Colonic mucosa (tissue), 4 donors: ENCODE results near the gene ERICH3. TPM values are rescaled to one million over a fixed set of nuclear protein-coding genes. Genes with fewer than 3 reads are reported as not detected.
"Not testable (repeated sequence)": the region's sequence is repeated elsewhere in the genome, so short reads cannot be mapped to it uniquely, and the experiment has no call there.

Source experiments
- DNase-seq: peaks from one replicate; pipeline ENCODE4 v3.0.0-alpha.2; 2020
- H3K27ac ChIP-seq: fragments of 200-600 bp; one replicate; pipeline ENCODE4 v1.8.0; 2021
- H3K27me3 ChIP-seq: fragments of 200-600 bp; one replicate; pipeline ENCODE4 v1.8.0; 2021
- H3K36me3 ChIP-seq: fragments of 200-600 bp; one replicate; pipeline ENCODE4 v1.8.0; 2021
- H3K4me1 ChIP-seq: fragments of 200-600 bp; one replicate; pipeline ENCODE4 v1.8.0; 2021; ENCODE audit warnings: mild to moderate bottlenecking
- H3K4me3 ChIP-seq: fragments of 200-600 bp; one replicate; pipeline ENCODE4 v1.8.0; 2021
- H3K9ac ChIP-seq, 2 donors: one replicate each; pipeline ENCODE4 v1.7.0; 2013; ENCODE audit warnings: control low read depth in 2 of 2, low read depth in 2 of 2, low read length in 2 of 2
- H3K9me3 ChIP-seq: fragments of 200-600 bp; one replicate; pipeline ENCODE4 v1.8.0; 2021
- CTCF ChIP-seq: fragments of 200-600 bp; IDR thresholded peaks from one replicate; pipeline ENCODE4 v1.8.0; 2022; ENCODE audit warnings: antibody characterized with exemption, mild to moderate bottlenecking
- intact Hi-C: fragments of 100-400 bp; cut with DNase I; formaldehyde crosslinking; loops from one replicate; pipeline ENCODE4 v1.14.1; 2022
- total RNA-seq, 2 donors: library from RNA; stranded (reverse); fragmentation: NEBNext Ultra II Directional in 1 of 2; extraction: Animal tissue kit (Norgen Biotek cat#: 25700) in 1 of 2; gene quantifications; one replicate each; pipeline ENCODE4 v1.2.1, GENCODE V29; 2021
- donor health status: healthy.
- donor health status: DM: no; HTN: no; CAD: no.
- donor health status: DM: no; HTN: no; CAD: no.

ERICH3 gene
- total RNA-seq, 2 donors from 2014 or later = 0.16 TPM; not detected in 1

- Histone ChIP-seq H3K9me3 (no peaks in the 10 kb centered on the region), H3K4me3 (no peak overlapping the region), H3K4me1 (no peaks in the 10 kb centered on the region), H3K27ac (no peak overlapping the region), H3K36me3 (no peaks in the 10 kb centered on the region), H3K9ac (no peak overlapping the region), H3K27me3 (no peaks in the 10 kb centered on the region)
- intact Hi-C loops = no loop called here
- no peak for TF ChIP-seq CTCF
- DNase-seq = no peak
Observed at GRCh38 chr1:74679811-74680210, 6.2 kb upstream of the ERICH3 start.

- no peak for TF ChIP-seq CTCF
- intact Hi-C loops = no loop called here
- no peak overlapping the region for H3K27ac ChIP-seq
- H3K9me3 ChIP-seq = no peaks in the 10 kb centered on the region
- no peaks in the 10 kb centered on the region for H3K27me3 ChIP-seq
- no peaks in the 10 kb centered on the region for H3K36me3 ChIP-seq
- DNase-seq = no peak
- H3K4me3 ChIP-seq = no peak overlapping the region
- H3K9ac ChIP-seq = no peak overlapping the region
- H3K4me1 ChIP-seq = no peaks in the 10 kb centered on the region
Observed at GRCh38 chr1:74677926-74678325, 4.3 kb upstream of the ERICH3 start.

GRCh38 chr1:74674278-74675048 is 871 bp upstream of the ERICH3 start:
- H3K27ac ChIP-seq = no peak overlapping the region
- H3K27me3 ChIP-seq = no peaks in the 10 kb centered on the region
- no peaks in the 10 kb centered on the region for H3K36me3 ChIP-seq
- TF ChIP-seq CTCF = no peak
- no peak overlapping the region for H3K4me3 ChIP-seq
- no peak for DNase-seq
- H3K4me1 ChIP-seq = no peaks in the 10 kb centered on the region
- H3K9ac ChIP-seq = no peak overlapping the region
- intact Hi-C loops = no loop called here
- H3K9me3 ChIP-seq = no peaks in the 10 kb centered on the region

GRCh38 chr1:74670866-74671265 is 2.7 kb downstream of the ERICH3 start:
- DNase-seq = not testable (repeated sequence)

GRCh38 chr1:74654708-74655107 is 18.9 kb downstream of the ERICH3 start:
- no peaks in the 10 kb centered on the region for H3K4me1 ChIP-seq
- no peaks in the 10 kb centered on the region for H3K27me3 ChIP-seq
- no peak overlapping the region for H3K4me3 ChIP-seq
- H3K9ac ChIP-seq = no peak overlapping the region
- intact Hi-C loops = no loop called here
- DNase-seq = no peak
- TF ChIP-seq CTCF = no peak
- no peaks in the 10 kb centered on the region for H3K9me3 ChIP-seq
- no peak overlapping the region for H3K27ac ChIP-seq
- H3K36me3 ChIP-seq = no peaks in the 10 kb centered on the region

More at GRCh38 chr1:74670866-74671265, 2.7 kb downstream of the ERICH3 start:
- H3K4me3 ChIP-seq, intact Hi-C loops, H3K9me3 ChIP-seq, H3K27me3 ChIP-seq, H3K4me1 ChIP-seq, H3K27ac ChIP-seq, H3K9ac ChIP-seq, H3K36me3 ChIP-seq: not testable (repeated sequence)

GRCh38 chr1:74652711-74653139 is 20.9 kb downstream of the ERICH3 start:
- no peaks in the 10 kb centered on the region for H3K27me3 ChIP-seq
- no peak overlapping the region for H3K27ac ChIP-seq
- no peak for TF ChIP-seq CTCF
- no peaks in the 10 kb centered on the region for H3K9me3 ChIP-seq
- H3K4me1 ChIP-seq = no peaks in the 10 kb centered on the region
- H3K4me3 ChIP-seq = no peak overlapping the region
- no peak overlapping the region for H3K9ac ChIP-seq
- DNase-seq = no peak
- intact Hi-C loops = no loop called here
- no peaks in the 10 kb centered on the region for H3K36me3 ChIP-seq
